ENCODE data around the gene ITPA.
"Not testable (repeated sequence)": the region's sequence is repeated elsewhere in the genome, so short reads cannot be mapped to it uniquely, and the experiment has no call there.

ITPA gene

DNA sequence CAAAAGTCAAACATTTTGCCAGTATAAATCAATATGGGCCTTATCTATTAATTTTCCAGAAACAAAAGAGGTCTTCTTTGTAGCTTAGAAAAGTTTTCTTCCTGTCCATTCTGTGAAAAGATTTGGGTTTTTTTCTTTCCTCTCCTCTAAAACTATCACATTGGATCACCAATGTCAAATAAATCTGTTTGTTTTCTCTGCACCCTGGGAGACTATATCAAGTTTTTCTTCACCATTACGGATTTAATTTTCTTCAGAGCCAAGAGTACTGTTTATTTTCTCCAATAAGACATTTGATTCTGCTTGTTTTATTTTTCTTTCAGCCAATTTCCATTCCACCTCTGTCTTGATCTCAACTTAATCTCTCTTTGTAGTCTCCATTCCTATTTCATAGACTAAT is 34.0 kb upstream of the ITPA start:
- no peak overlapping the region for H3K27ac ChIP-seq (ENCODE audit: low read length)
- peaks cover 17% of the 10 kb centered on the region for H3K4me1 ChIP-seq (ENCODE audit: control insufficient read depth, low read depth, low read length)
- H3K9me3 ChIP-seq (ENCODE audit: control insufficient read depth, low read depth, low read length), result no peaks in the 10 kb centered on the region
- H3K4me3 ChIP-seq (ENCODE audit: low read length), result peak overlapping the region; percentile 85
- peak overlapping the region; percentile 76 for H3K9ac ChIP-seq (ENCODE audit: low read length)
- H3K36me3 ChIP-seq (ENCODE audit: control insufficient read depth, low read depth, low read length), result no peaks in the 10 kb centered on the region
- H3K27me3 ChIP-seq (ENCODE audit: control insufficient read depth, insufficient read depth, low read length), result no peaks in the 10 kb centered on the region

DNA sequence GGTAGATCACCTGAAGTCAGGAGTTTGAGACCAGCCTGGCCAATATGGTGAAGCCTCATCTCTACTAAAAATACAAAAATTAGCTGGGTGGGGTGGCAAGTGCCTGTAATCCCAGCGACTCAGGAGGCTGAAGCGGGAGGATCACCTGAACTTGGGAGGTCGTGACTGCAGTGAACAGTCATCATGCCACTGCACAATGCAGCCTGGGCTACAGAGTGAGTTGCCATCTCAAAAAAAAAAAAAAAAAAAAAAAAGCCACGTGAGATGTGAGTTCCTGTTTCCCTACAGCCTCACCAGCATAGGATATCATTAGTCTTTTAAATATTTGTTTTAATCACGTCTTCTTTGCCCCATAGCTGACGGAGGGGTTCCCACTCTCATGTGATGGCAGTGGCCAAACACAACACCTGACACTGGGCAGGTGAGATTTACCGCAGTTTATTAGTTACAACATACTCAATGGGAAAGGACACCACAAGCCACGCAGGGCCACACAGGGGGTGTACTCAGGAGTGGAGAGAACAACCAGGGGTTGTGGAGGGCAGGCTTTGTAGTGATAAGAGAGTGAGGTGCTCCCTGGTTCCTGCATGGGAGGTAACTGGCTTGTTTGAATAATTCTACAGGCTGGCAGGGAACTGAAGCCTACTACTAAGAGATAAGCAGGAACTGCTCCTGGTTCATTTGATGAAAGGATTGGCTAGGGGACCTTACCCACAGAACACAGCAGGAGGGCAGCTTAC is 31.4 kb upstream of the ITPA start:
- no peak overlapping the region for H3K9ac ChIP-seq (ENCODE audit: low read length)
- no peaks in the 10 kb centered on the region for H3K36me3 ChIP-seq (ENCODE audit: control insufficient read depth, low read depth, low read length)
- peaks cover 12% of the 10 kb centered on the region for H3K4me1 ChIP-seq (ENCODE audit: control insufficient read depth, low read depth, low read length)
- no peak overlapping the region for H3K27ac ChIP-seq (ENCODE audit: low read length)
- H3K9me3 ChIP-seq (ENCODE audit: control insufficient read depth, low read depth, low read length), result no peaks in the 10 kb centered on the region
- no peaks in the 10 kb centered on the region for H3K27me3 ChIP-seq (ENCODE audit: control insufficient read depth, insufficient read depth, low read length)
- H3K4me3 ChIP-seq (ENCODE audit: low read length), result no peak overlapping the region

GRCh38 chr20:3180319-3180718 is 29.0 kb upstream of the ITPA start:
- Histone ChIP-seq H3K27ac (ENCODE audit: low read length) (no peak overlapping the region), H3K36me3 (ENCODE audit: control insufficient read depth, low read depth, low read length) (no peaks in the 10 kb centered on the region), H3K9ac (ENCODE audit: low read length) (no peak overlapping the region), H3K9me3 (ENCODE audit: control insufficient read depth, low read depth, low read length) (no peaks in the 10 kb centered on the region), H3K27me3 (ENCODE audit: control insufficient read depth, insufficient read depth, low read length) (no peaks in the 10 kb centered on the region), H3K4me1 (ENCODE audit: control insufficient read depth, low read depth, low read length) (peaks cover 3% of the 10 kb centered on the region), H3K4me3 (ENCODE audit: low read length) (no peak overlapping the region)

GRCh38 chr20:3181270-3181669 is 28.0 kb upstream of the ITPA start:
- Histone ChIP-seq H3K27me3 (ENCODE audit: control insufficient read depth, insufficient read depth, low read length) (no peaks in the 10 kb centered on the region), H3K27ac (ENCODE audit: low read length) (no peak overlapping the region), H3K9me3 (ENCODE audit: control insufficient read depth, low read depth, low read length) (no peaks in the 10 kb centered on the region), H3K9ac (ENCODE audit: low read length) (no peak overlapping the region), H3K36me3 (ENCODE audit: control insufficient read depth, low read depth, low read length) (no peaks in the 10 kb centered on the region), H3K4me1 (ENCODE audit: control insufficient read depth, low read depth, low read length) (no peaks in the 10 kb centered on the region), H3K4me3 (ENCODE audit: low read length) (no peak overlapping the region)

DNA sequence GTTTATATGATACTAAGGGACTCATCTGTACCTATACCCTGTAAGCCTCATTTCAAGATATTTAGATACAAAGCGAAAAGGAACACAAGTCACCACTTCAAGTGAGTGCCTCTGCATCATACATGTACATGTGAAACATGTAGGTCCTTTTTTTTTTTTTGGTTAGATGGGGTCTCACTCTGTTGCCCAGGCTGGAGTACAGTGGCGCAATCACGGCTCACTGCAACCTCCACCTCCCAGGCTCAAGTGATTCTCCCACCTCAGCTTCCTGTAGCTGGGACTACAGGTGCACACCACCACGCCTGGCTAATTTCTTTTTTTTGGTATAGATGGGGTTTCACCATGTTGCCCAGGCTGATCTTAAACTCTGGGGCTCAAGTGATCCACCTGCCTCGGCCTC is 26.9 kb upstream of the ITPA start:
- not testable (repeated sequence) for H3K27me3 ChIP-seq (ENCODE audit: control insufficient read depth, insufficient read depth, low read length); H3K27ac ChIP-seq (ENCODE audit: low read length); H3K9me3 ChIP-seq (ENCODE audit: control insufficient read depth, low read depth, low read length); H3K9ac ChIP-seq (ENCODE audit: low read length); H3K4me3 ChIP-seq (ENCODE audit: low read length); H3K4me1 ChIP-seq (ENCODE audit: control insufficient read depth, low read depth, low read length); H3K36me3 ChIP-seq (ENCODE audit: control insufficient read depth, low read depth, low read length)

DNA sequence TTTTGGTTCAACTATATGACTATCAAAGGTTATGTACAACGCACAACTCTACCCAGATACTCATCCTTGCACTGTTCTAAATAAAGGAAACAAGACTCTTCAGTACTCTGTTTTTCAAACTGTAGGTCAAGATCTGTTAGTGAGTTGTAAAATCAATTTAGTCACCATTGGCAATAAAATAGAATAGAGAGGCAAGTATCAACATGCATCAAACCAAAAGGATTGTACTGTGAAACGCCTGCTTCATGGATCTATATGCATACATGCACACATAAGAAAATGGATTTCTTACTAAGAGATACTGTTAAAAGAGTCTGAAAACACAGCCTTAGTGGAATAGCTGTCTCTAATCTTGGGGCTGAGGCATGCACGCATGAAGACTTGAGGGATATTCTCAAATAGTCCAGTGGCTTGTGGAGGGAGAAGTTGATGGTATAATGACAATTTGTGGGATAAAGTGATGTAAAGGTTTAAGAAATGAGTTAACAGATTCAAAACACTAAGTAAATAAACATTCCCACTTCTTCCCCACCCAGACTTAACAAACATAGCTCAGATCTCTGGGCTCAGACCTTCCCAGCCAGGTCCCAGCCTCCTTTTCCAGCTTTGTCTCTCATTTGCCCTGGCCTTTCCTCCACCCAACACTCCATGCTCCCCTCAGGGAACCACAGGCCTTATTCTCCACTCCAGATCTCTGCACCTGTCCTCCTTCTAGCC is 25.2 kb upstream of the ITPA start:
- no peaks in the 10 kb centered on the region for H3K27me3 ChIP-seq (ENCODE audit: control insufficient read depth, insufficient read depth, low read length)
- H3K4me3 ChIP-seq (ENCODE audit: low read length), result no peak overlapping the region
- peaks cover under 1% of the 10 kb centered on the region for H3K36me3 ChIP-seq (ENCODE audit: control insufficient read depth, low read depth, low read length)
- no peaks in the 10 kb centered on the region for H3K9me3 ChIP-seq (ENCODE audit: control insufficient read depth, low read depth, low read length)
- H3K9ac ChIP-seq (ENCODE audit: low read length), result no peak overlapping the region
- no peaks in the 10 kb centered on the region for H3K4me1 ChIP-seq (ENCODE audit: control insufficient read depth, low read depth, low read length)
- no peak overlapping the region for H3K27ac ChIP-seq (ENCODE audit: low read length)

GRCh38 chr20:3187861-3188260 is 21.4 kb upstream of the ITPA start:
- not testable (repeated sequence) for H3K4me1 ChIP-seq (ENCODE audit: control insufficient read depth, low read depth, low read length); H3K9ac ChIP-seq (ENCODE audit: low read length); H3K27me3 ChIP-seq (ENCODE audit: control insufficient read depth, insufficient read depth, low read length); H3K27ac ChIP-seq (ENCODE audit: low read length); H3K4me3 ChIP-seq (ENCODE audit: low read length); H3K9me3 ChIP-seq (ENCODE audit: control insufficient read depth, low read depth, low read length)
- H3K36me3 ChIP-seq (ENCODE audit: control insufficient read depth, low read depth, low read length), result peaks cover 22% of the 10 kb centered on the region

DNA sequence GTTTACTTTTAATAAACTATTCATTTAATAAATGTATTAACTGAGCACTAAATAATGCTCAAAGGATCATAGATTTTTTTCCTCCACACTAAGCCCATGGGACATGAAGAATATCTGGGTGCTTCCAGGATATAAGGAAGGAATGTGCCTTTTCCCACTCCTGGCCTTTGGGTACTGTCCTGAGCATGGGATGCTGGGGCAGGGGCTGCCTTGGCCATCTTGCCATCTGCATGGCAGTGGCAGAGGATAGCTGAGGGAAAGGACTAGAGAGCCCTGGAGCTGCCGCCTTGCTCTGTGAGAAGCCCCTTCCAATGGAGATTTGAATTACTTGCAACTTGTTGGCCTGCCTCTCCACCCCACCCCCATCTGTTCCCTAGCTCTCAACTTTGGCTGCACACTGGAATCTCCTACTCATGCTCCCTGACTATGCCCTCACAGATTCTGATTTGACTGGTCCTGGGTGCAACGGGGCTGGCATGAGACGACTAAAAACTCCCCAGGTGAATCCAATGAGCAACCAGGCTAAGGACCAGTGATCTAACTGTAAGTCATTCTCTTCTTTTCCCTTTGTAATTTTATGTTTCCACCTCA is 20.4 kb upstream of the ITPA start:
- no peaks in the 10 kb centered on the region for H3K9me3 ChIP-seq (ENCODE audit: control insufficient read depth, low read depth, low read length)
- H3K36me3 ChIP-seq (ENCODE audit: control insufficient read depth, low read depth, low read length), result peaks cover 31% of the 10 kb centered on the region
- H3K9ac ChIP-seq (ENCODE audit: low read length), result no peak overlapping the region
- H3K4me1 ChIP-seq (ENCODE audit: control insufficient read depth, low read depth, low read length), result no peaks in the 10 kb centered on the region
- H3K4me3 ChIP-seq (ENCODE audit: low read length), result no peak overlapping the region
- no peak overlapping the region for H3K27ac ChIP-seq (ENCODE audit: low read length)
- no peaks in the 10 kb centered on the region for H3K27me3 ChIP-seq (ENCODE audit: control insufficient read depth, insufficient read depth, low read length)

- Histone ChIP-seq H3K4me1 (ENCODE audit: control insufficient read depth, low read depth, low read length) (no peaks in the 10 kb centered on the region), H3K27me3 (ENCODE audit: control insufficient read depth, insufficient read depth, low read length) (no peaks in the 10 kb centered on the region), H3K4me3 (ENCODE audit: low read length) (no peak overlapping the region), H3K9ac (ENCODE audit: low read length) (no peak overlapping the region), H3K27ac (ENCODE audit: low read length) (no peak overlapping the region), H3K9me3 (ENCODE audit: control insufficient read depth, low read depth, low read length) (no peaks in the 10 kb centered on the region), H3K36me3 (ENCODE audit: control insufficient read depth, low read depth, low read length) (peaks cover 39% of the 10 kb centered on the region)
Observed at GRCh38 chr20:3189561-3190131, 19.7 kb upstream of the ITPA start.

DNA sequence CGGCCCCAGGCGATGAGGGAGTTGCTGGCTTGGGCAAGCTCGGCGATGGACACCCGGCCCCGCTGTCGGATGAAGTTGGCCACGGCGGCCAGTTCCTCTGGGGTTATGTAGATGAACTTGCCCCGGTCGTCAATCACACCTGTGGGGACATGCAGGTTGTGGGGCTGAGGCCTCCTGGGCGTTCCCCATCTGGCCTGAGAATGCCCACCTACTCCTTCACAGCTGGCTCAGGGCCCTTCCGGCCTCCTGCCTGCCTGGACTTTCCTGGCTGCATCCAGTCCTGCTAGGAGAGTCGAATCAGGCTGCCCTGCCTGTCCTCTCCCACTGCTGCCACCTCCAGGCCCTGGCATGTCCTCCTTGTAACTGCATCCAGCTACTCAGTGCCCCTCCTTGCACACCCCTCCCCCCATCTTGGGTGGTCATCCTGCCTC is 18.6 kb upstream of the ITPA start:
- Histone ChIP-seq H3K9me3 (ENCODE audit: control insufficient read depth, low read depth, low read length) (no peaks in the 10 kb centered on the region), H3K27me3 (ENCODE audit: control insufficient read depth, insufficient read depth, low read length) (no peaks in the 10 kb centered on the region), H3K9ac (ENCODE audit: low read length) (no peak overlapping the region), H3K27ac (ENCODE audit: low read length) (no peak overlapping the region), H3K4me1 (ENCODE audit: control insufficient read depth, low read depth, low read length) (no peaks in the 10 kb centered on the region), H3K4me3 (ENCODE audit: low read length) (no peak overlapping the region), H3K36me3 (ENCODE audit: control insufficient read depth, low read depth, low read length) (peaks cover 48% of the 10 kb centered on the region)

- Histone ChIP-seq H3K9ac (ENCODE audit: low read length) (no peak overlapping the region), H3K4me1 (ENCODE audit: control insufficient read depth, low read depth, low read length) (no peaks in the 10 kb centered on the region), H3K27ac (ENCODE audit: low read length) (no peak overlapping the region), H3K9me3 (ENCODE audit: control insufficient read depth, low read depth, low read length) (no peaks in the 10 kb centered on the region), H3K27me3 (ENCODE audit: control insufficient read depth, insufficient read depth, low read length) (no peaks in the 10 kb centered on the region), H3K36me3 (ENCODE audit: control insufficient read depth, low read depth, low read length) (peaks cover 55% of the 10 kb centered on the region), H3K4me3 (ENCODE audit: low read length) (no peak overlapping the region)
Observed at GRCh38 chr20:3192226-3193015, 16.9 kb upstream of the ITPA start.
